H54 (cell line): ENCODE results near the gene ZNF428.
"Not testable (repeated sequence)": the region's sequence is repeated elsewhere in the genome, so short reads cannot be mapped to it uniquely, and the experiment has no call there.

Experiments used
- DNase-seq: peaks from one replicate; pipeline ENCODE4 v3.0.0; 2011; ENCODE audit warnings: low spot score, mixed read lengths; ENCODE audit not compliant: insufficient read length
- FAIRE-seq: peaks from 3 replicates; lab custom pipeline; 2011; peaks lifted over from hg19 to GRCh38; lab: Jason Lieb, UNC
- POLR2A ChIP-seq: IDR thresholded peaks from 2 replicates; pipeline ENCODE4 v1.6.1; 2011; ENCODE audit warnings: low read depth, mild to moderate bottlenecking, low read length

Gene ZNF428

GRCh38 chr19:43618921-43619261 is 538 bp downstream of the ZNF428 start:
- no peak for DNase-seq
- TF ChIP-seq POLR2A = no peak; the same call in 1 of the 2 replicates
- FAIRE-seq = no peak

GRCh38 chr19:43616954-43617353 is 2.5 kb downstream of the ZNF428 start:
- no peak for DNase-seq
- TF ChIP-seq POLR2A = no peak
- FAIRE-seq = no peak

GRCh38 chr19:43616306-43616705 is 3.1 kb downstream of the ZNF428 start:
- no peak for TF ChIP-seq POLR2A
- DNase-seq = no peak
- FAIRE-seq = no peak

- DNase-seq (no peak), FAIRE-seq (no peak)
- no peak for TF ChIP-seq POLR2A
Measured at GRCh38 chr19:43612374-43612773, 7.1 kb downstream of the ZNF428 start.

- no peak for TF ChIP-seq POLR2A
- FAIRE-seq (no peak), DNase-seq (no peak)
Measured at GRCh38 chr19:43611788-43612187, 7.6 kb downstream of the ZNF428 start, which contains the start of gene SRRM5. Gene SRRM5, plus strand, starts transcription at chr19:43612088. Its CDS starts 34 bp downstream, at chr19:43612122.

GRCh38 chr19:43610493-43610892 is 8.9 kb downstream of the ZNF428 start:
- FAIRE-seq = peak; percentile 20
- no peak for TF ChIP-seq POLR2A
- DNase-seq = peak; percentile 91

GRCh38 chr19:43609872-43610271 is 9.6 kb downstream of the ZNF428 start:
- DNase-seq = no peak
- FAIRE-seq = no peak
- TF ChIP-seq POLR2A = no peak

GRCh38 chr19:43607238-43608205 is 11.9 kb downstream of the ZNF428 start:
- DNase-seq (no peak), FAIRE-seq (no peak)
- no peak for TF ChIP-seq POLR2A

- DNase-seq (no peak), FAIRE-seq (no peak)
- no peak for TF ChIP-seq POLR2A
Measured at GRCh38 chr19:43606569-43607229, 12.7 kb downstream of the ZNF428 start.

GRCh38 chr19:43605875-43606568 is 13.4 kb downstream of the ZNF428 start:
- no peak for FAIRE-seq
- DNase-seq = no peak
- TF ChIP-seq POLR2A = no peak

- not testable (repeated sequence) for FAIRE-seq, DNase-seq
Measured at GRCh38 chr19:43600326-43600725, 19.1 kb downstream of the ZNF428 start.

GRCh38 chr19:43599635-43600295 is 19.7 kb downstream of the ZNF428 start:
- no peak for FAIRE-seq
- no peak for TF ChIP-seq POLR2A
- no peak for DNase-seq

GRCh38 chr19:43598445-43599240 is 20.8 kb downstream of the ZNF428 start:
- DNase-seq (no peak), FAIRE-seq (no peak)
- TF ChIP-seq POLR2A = no peak
